ENCODE data around the gene ABCD3.
"Not testable (repeated sequence)": the region's sequence is repeated elsewhere in the genome, so short reads cannot be mapped to it uniquely, and the experiment has no call there.

ABCD3 gene

GRCh38 chr1:94550800-94551241 is 132.6 kb downstream of the ABCD3 start:
- DNase-seq (ENCODE audit: low read depth): no peak

GRCh38 chr1:94551449-94551848 is 133.3 kb downstream of the ABCD3 start:
- DNase-seq (ENCODE audit: low read depth): no peak

- no peak for DNase-seq (ENCODE audit: low read depth)
Observed at GRCh38 chr1:94552071-94552586, 133.9 kb downstream of the ABCD3 start.

- DNase-seq (ENCODE audit: low read depth): no peak
Observed at GRCh38 chr1:94553323-94553730, 135.1 kb downstream of the ABCD3 start.

- DNase-seq (ENCODE audit: low read depth): no peak
Observed at GRCh38 chr1:94553931-94554330, 135.7 kb downstream of the ABCD3 start.

GRCh38 chr1:94554580-94554979 is 136.4 kb downstream of the ABCD3 start:
- no peak for DNase-seq (ENCODE audit: low read depth)

- no peak for DNase-seq (ENCODE audit: low read depth)
Observed at GRCh38 chr1:94555091-94555490, 136.9 kb downstream of the ABCD3 start.

GRCh38 chr1:94559921-94560320 is 141.7 kb downstream of the ABCD3 start:
- no peak for DNase-seq (ENCODE audit: low read depth)

- DNase-seq (ENCODE audit: low read depth): no peak
Observed at GRCh38 chr1:94560333-94560732, 142.1 kb downstream of the ABCD3 start.

- DNase-seq (ENCODE audit: low read depth): no peak
Observed at GRCh38 chr1:94562519-94563260, 144.5 kb downstream of the ABCD3 start.

- DNase-seq (ENCODE audit: low read depth): no peak
Observed at GRCh38 chr1:94565901-94566300, 147.7 kb downstream of the ABCD3 start.

GRCh38 chr1:94566436-94566835 is 148.2 kb downstream of the ABCD3 start:
- DNase-seq (ENCODE audit: low read depth): not testable (repeated sequence)

GRCh38 chr1:94567975-94568607 is 149.9 kb downstream of the ABCD3 start:
- not testable (repeated sequence) for DNase-seq (ENCODE audit: low read depth)
